BLaER1 (cell line): ENCODE measurements around the gene PGP.
A peak's percentile ranks its signal among the peaks of the same experiment; 100 is the strongest.

Source experiments
- H3K27ac ChIP-seq: shearing (Covaris generic); formaldehyde crosslinking; 2 replicates; pipeline ENCODE4 v1.8.1; 2022
- H3K27me3 ChIP-seq: shearing (Covaris generic); formaldehyde crosslinking; 2 replicates; pipeline ENCODE4 v1.8.1; 2022
- H3K36me3 ChIP-seq: shearing (Covaris generic); formaldehyde crosslinking; 2 replicates; pipeline ENCODE4 v1.8.1; 2022
- H3K4me1 ChIP-seq: shearing (Covaris generic); formaldehyde crosslinking; 2 replicates; pipeline ENCODE4 v1.8.1; 2022
- H3K4me2 ChIP-seq: shearing (Covaris generic); formaldehyde crosslinking; 2 replicates; pipeline ENCODE4 v1.8.1; 2022
- H3K4me3 ChIP-seq: shearing (Covaris generic); formaldehyde crosslinking; 2 replicates; pipeline ENCODE4 v1.8.1; 2022
- H3K9ac ChIP-seq: shearing (Covaris generic); formaldehyde crosslinking; 2 replicates; pipeline ENCODE4 v1.8.1; 2022
- H3K9me3 ChIP-seq: shearing (Covaris generic); formaldehyde crosslinking; 2 replicates; pipeline ENCODE4 v1.8.1; 2022
- H4K20me1 ChIP-seq: shearing (Covaris generic); formaldehyde crosslinking; 2 replicates; pipeline ENCODE4 v1.8.1; 2022
- Cebpa-rat ChIP-seq: shearing (Covaris generic); IDR thresholded peaks from 2 replicates; pipeline ENCODE4 v1.8.1; 2022

The PGP gene

DNA sequence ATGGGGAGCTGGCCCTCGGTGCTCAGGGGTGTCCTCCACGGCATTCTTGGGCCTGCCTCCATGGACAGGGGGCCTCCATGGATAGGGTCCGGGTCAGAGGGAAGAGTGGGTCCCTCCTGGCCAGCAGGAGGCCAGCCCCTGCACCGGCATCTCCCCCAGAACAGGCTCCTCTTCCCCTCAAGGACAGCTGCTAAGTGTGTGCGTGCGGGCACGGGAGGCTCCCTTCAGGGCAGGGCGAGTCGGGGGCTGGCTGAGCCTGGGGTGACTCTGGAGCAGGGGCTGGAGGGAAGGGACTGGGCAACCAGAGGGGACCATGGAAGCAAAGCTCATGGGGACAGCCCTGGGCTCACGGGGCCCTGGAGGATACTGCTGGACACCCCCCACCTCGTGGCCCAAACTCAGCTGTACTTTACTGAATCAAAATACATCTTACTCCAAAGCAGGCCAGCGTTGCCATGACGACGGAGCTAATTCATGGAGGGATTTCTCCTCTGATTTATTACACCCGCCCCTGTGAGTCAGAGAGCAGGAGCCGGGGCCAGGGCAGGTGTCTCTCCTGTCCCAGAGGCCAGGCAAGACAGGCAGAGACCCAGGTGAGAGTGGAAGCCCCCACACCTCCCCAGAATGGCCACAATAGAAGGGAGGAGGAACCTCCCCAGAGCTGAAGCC is 20.3 kb downstream of the PGP start:
- H3K27ac ChIP-seq = no peak overlapping the region
- no peak overlapping the region for H3K9ac ChIP-seq
- TF ChIP-seq Cebpa-rat = no peak
- H4K20me1 ChIP-seq = peaks cover 34% of the 10 kb centered on the region
- peaks cover 43% of the 10 kb centered on the region for H3K4me1 ChIP-seq
- peak overlapping the region; percentile 95 for H3K4me2 ChIP-seq
- no peaks in the 10 kb centered on the region for H3K36me3 ChIP-seq
- peaks cover 60% of the 10 kb centered on the region for H3K27me3 ChIP-seq
- H3K9me3 ChIP-seq = no peaks in the 10 kb centered on the region
- H3K4me3 ChIP-seq = no peak overlapping the region

DNA sequence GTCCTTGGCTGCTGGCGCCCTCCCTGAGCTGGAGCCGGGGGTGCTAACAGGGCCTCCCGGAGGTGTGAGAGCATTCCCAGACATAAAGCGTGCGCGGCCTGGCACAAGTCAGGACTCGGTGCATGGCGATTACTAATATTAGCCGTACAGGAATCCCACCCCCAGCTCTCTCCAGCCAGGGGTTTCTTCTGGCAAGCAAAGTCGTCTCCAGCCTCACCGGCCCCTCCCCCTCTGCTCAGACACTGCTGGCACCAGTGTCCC is 23.3 kb downstream of the PGP start:
- Histone ChIP-seq H3K27ac (peak overlapping the region; percentile 68), H3K36me3 (peaks cover 9% of the 10 kb centered on the region; the same call in 1 of the 2 replicates), H3K27me3 (peaks cover 32% of the 10 kb centered on the region), H3K4me1 (peaks cover 43% of the 10 kb centered on the region), H4K20me1 (peaks cover 34% of the 10 kb centered on the region), H3K9me3 (no peaks in the 10 kb centered on the region), H3K9ac (peak overlapping the region; percentile 57), H3K4me2 (peak overlapping the region; percentile 81), H3K4me3 (no peak overlapping the region; the same call in 1 of the 2 replicates)
- no peak for TF ChIP-seq Cebpa-rat

DNA sequence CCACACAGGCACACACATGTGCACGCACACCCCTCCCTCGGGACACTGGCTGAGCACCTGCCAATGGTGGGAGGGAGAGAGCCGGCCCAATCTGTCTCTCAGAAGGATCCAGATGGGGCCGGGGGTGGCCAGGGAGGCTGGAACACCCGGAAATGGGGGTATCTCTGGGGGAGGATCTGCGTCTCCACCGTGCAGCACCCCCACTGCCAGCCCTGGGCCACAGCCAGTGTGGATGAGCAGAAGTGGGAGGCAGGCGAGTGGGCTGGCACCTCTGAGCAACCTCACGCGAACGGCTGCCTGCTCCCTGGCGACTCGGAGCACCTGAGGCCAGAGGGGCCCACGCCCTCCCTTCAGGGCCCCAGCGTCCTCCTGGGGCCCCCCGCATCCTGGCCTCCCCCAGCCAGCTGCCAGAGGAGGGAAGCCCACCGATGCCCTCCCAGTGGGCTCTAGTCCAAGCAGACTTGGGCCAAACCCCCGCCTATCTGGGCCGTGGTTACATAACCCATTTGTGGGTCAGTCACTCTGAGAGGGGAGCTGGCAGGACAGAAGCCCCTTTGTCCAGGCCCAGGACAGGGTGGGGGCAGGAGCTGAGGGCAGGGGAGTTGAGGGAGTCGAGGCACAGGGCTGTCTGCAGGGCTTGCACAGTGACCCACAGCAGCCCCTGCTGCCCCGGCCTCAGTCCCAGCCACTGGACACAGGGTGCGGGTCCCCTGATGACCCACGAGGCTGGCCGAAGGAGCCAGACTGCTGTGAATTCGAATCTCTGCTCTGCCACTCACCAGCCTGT is 23.8 kb downstream of the PGP start:
- peak overlapping the region; percentile 57 for H3K9ac ChIP-seq
- peaks cover 33% of the 10 kb centered on the region for H4K20me1 ChIP-seq
- no peak overlapping the region; the same call in 1 of the 2 replicates for H3K4me3 ChIP-seq
- peaks cover 42% of the 10 kb centered on the region for H3K4me1 ChIP-seq
- no peak for TF ChIP-seq Cebpa-rat
- H3K4me2 ChIP-seq = peak overlapping the region; percentile 81
- H3K36me3 ChIP-seq = peaks cover 9% of the 10 kb centered on the region; the same call in 1 of the 2 replicates
- H3K27ac ChIP-seq = peak overlapping the region; percentile 68
- H3K27me3 ChIP-seq = peaks cover 27% of the 10 kb centered on the region
- no peaks in the 10 kb centered on the region for H3K9me3 ChIP-seq

DNA sequence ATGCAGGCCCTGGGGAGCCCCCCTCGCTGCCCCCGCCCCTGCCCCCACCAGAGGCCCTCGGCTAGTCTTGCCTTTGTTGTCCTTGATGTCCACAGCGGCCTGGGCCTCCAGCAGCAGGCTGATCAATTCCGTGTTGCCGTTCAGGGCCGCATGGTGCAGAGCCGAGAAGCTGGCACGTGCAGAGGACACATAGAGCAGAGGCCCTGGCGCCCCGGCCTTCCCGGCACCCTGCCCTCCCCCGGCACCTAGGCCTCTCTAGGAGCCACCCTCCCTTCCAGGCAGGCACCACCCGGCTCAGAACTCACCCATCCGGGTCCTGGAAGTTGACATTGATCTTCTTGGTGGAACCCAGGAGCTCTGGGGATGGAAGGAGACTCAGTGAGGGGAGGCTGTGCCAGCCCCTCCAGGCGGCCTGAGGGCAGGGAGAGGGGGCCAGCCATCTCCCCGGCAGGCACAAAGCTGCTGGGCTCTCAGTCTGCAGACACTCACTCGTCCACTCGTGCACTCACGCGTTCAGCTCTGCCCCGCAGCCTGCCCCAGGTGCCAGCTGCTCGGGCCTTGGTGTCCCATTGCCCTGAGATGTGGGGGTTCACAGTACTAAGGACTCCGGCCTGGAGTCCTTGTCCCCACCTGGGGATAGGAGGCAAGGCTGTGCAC is 24.5 kb downstream of the PGP start:
- H3K4me3 ChIP-seq = no peak overlapping the region
- H3K9ac ChIP-seq = peak overlapping the region; percentile 57; the same call in 1 of the 2 replicates
- no peaks in the 10 kb centered on the region for H3K9me3 ChIP-seq
- H3K27me3 ChIP-seq = peaks cover 20% of the 10 kb centered on the region
- H3K4me2 ChIP-seq = peak overlapping the region; percentile 81
- peaks cover 9% of the 10 kb centered on the region; the same call in 1 of the 2 replicates for H3K36me3 ChIP-seq
- H3K4me1 ChIP-seq = peaks cover 41% of the 10 kb centered on the region
- peaks cover 32% of the 10 kb centered on the region for H4K20me1 ChIP-seq
- no peak for TF ChIP-seq Cebpa-rat
- peak overlapping the region; percentile 68 for H3K27ac ChIP-seq

DNA sequence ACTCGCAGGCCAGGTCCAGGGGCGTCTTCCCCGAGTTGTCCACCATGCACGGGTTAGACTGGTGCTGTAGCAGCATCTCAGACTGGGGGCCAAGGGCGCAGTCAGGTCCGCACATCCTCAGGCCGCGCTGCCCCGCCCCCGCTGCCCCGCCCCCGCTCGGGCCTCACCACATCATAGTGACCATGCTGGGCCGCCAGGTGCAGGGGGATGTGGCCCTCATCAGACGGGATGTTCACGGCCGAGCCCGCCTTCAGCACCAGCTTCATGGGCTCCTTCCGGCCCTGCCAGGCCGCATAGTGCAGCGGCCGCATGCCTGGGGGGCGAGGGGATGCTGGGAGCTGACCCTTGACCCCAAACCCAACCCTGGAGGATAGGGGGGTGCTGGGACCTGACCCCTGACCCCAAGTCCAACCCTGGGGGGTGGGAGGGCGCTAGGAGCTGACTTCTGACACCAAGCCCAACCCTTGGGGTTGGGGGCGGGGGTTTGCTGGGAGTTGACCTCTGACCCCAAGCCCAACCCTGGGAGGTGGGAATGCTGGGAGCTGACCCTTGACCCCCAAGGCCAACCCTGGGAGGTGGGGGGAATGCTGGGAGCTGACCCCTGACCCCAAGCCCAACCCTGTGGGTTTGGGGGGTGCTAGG is 25.3 kb downstream of the PGP start:
- Histone ChIP-seq H3K36me3 (peaks cover 9% of the 10 kb centered on the region; the same call in 1 of the 2 replicates), H4K20me1 (peaks cover 32% of the 10 kb centered on the region), H3K9ac (no peak overlapping the region), H3K4me1 (peaks cover 41% of the 10 kb centered on the region), H3K9me3 (no peaks in the 10 kb centered on the region), H3K4me2 (no peak overlapping the region), H3K4me3 (no peak overlapping the region), H3K27ac (no peak overlapping the region), H3K27me3 (peaks cover 13% of the 10 kb centered on the region)
- TF ChIP-seq Cebpa-rat = no peak

DNA sequence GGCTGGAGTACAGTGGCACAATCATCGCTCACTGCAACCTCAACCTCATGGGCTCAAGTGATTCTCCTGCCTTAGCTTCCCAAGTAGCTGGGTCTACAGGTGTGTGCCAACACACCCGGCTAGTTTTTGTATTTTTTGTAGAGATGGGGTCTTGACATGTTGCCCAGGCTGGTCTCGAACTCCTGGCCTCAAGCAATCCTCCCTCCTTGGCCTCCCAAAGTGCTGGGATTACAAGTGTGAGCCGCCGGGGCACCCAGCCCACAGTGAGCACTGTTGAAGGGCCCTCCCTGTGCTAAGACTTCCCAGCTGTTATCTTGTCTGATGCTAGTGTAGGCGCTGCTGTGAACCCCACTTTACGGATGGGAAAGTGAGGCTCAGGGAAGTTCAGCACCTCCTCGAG is 26.2 kb downstream of the PGP start:
- no peak overlapping the region for H3K4me3 ChIP-seq
- peaks cover 32% of the 10 kb centered on the region; the same call in 1 of the 2 replicates for H4K20me1 ChIP-seq
- TF ChIP-seq Cebpa-rat = no peak
- peaks cover 48% of the 10 kb centered on the region for H3K4me1 ChIP-seq
- H3K27ac ChIP-seq = no peak overlapping the region
- H3K9ac ChIP-seq = no peak overlapping the region
- no peaks in the 10 kb centered on the region for H3K9me3 ChIP-seq
- H3K36me3 ChIP-seq = peaks cover 9% of the 10 kb centered on the region; the same call in 1 of the 2 replicates
- H3K27me3 ChIP-seq = peaks cover 3% of the 10 kb centered on the region
- no peak overlapping the region for H3K4me2 ChIP-seq

DNA sequence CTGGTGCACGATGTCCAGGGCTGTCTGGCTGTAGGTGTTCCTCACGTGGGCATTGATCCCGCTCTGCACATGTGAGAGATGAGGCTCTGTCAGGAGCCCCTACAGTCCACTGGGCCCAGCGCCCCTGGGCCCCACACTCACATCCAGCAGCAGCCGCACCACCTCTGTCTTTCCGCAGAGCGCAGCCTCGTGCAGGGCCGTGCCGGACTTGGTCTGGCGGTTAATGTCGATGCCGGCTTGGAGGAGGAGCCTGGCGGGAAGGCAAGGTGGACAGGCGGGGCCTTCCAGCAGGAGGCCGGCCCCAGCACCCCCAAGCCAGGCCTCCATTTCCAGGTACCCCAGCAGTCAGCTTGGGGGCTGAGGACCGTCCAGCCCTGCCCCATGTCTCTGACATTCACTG is 27.4 kb downstream of the PGP start:
- Histone ChIP-seq H3K4me3 (no peak overlapping the region), H3K9ac (no peak overlapping the region), H3K4me2 (no peak overlapping the region), H3K9me3 (no peaks in the 10 kb centered on the region), H3K27me3 (no peaks in the 10 kb centered on the region), H3K4me1 (peaks cover 58% of the 10 kb centered on the region), H3K27ac (no peak overlapping the region), H4K20me1 (peaks cover 35% of the 10 kb centered on the region; the same call in 1 of the 2 replicates), H3K36me3 (peaks cover 9% of the 10 kb centered on the region; the same call in 1 of the 2 replicates)
- TF ChIP-seq Cebpa-rat = no peak

DNA sequence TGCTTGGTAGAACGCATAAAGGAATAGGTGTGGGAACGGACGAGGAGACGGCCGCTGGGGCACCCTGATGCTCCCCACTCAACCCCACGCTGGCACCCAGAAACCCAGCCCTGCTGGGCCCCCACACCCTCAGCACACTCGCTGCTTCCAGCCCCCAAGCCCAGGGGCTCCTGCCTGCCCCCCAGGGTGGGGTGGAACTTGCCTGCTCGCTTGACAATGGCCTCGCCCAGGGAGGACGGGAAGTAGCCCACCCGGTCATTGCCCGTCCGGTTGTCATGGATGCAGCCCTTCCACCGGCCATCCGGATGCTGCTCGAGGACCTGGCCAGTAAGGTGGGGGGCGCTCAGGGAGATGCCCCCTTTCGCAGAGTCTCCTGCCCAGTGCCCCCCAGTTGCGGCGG is 28.1 kb downstream of the PGP start:
- no peak overlapping the region for H3K9ac ChIP-seq
- no peaks in the 10 kb centered on the region for H3K27me3 ChIP-seq
- no peak overlapping the region for H3K4me3 ChIP-seq
- TF ChIP-seq Cebpa-rat = no peak
- no peak overlapping the region for H3K27ac ChIP-seq
- H3K36me3 ChIP-seq = peaks cover 9% of the 10 kb centered on the region; the same call in 1 of the 2 replicates
- H3K9me3 ChIP-seq = no peaks in the 10 kb centered on the region
- H3K4me1 ChIP-seq = peaks cover 57% of the 10 kb centered on the region
- no peak overlapping the region for H3K4me2 ChIP-seq
- peaks cover 35% of the 10 kb centered on the region; the same call in 1 of the 2 replicates for H4K20me1 ChIP-seq

DNA sequence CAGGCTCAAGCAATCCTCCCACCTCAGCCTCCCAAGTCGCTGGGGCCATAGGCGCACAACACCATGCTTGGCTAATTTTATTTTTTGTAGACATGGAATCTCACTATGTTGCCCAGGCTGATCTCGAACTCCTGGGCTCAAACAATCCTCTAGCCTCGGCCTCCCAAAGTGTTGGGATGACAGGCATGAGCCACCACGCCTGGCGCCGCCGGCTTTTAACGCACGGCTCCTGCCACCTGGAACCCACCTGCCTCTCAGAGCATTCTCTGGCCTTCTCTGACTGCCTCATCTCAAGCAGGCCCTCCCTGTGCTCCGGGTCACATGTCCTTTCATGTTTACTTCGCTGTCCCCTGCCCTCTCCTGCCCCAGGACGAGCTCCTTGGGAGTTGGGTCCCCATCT is 28.6 kb downstream of the PGP start:
- Histone ChIP-seq H3K4me1 (peaks cover 53% of the 10 kb centered on the region), H4K20me1 (peaks cover 37% of the 10 kb centered on the region), H3K9ac (no peak overlapping the region), H3K27me3 (no peaks in the 10 kb centered on the region), H3K4me3 (no peak overlapping the region), H3K36me3 (peaks cover 9% of the 10 kb centered on the region; the same call in 1 of the 2 replicates), H3K9me3 (no peaks in the 10 kb centered on the region), H3K4me2 (no peak overlapping the region), H3K27ac (no peak overlapping the region)
- TF ChIP-seq Cebpa-rat = no peak
